HL-60 (cell line): ENCODE measurements around the gene TMEM204.

ENCODE experiments used
- CTCF ChIP-seq: IDR thresholded peaks from one replicate; pipeline ENCODE4 v1.5.1; 2011; ENCODE audit warnings: low read length, control low read depth, inconsistent platforms; ENCODE audit not compliant: insufficient read depth
- GABPA ChIP-seq: IDR thresholded peaks from 2 replicates; pipeline ENCODE4 v1.6.1; 2012; ENCODE audit warnings: low read depth
- POLR2AphosphoS5 ChIP-seq: IDR thresholded peaks from 2 replicates; pipeline ENCODE4 v1.6.1; 2012; ENCODE audit warnings: low read depth
- REST ChIP-seq: IDR thresholded peaks from 2 replicates; pipeline ENCODE4 v1.6.1; 2012; ENCODE audit warnings: low read depth; ENCODE audit not compliant: insufficient replicate concordance
- SPI1 ChIP-seq: IDR thresholded peaks from 2 replicates; pipeline ENCODE4 v1.6.1; 2012; ENCODE audit warnings: low read depth, mild to moderate bottlenecking, borderline replicate concordance

DNA sequence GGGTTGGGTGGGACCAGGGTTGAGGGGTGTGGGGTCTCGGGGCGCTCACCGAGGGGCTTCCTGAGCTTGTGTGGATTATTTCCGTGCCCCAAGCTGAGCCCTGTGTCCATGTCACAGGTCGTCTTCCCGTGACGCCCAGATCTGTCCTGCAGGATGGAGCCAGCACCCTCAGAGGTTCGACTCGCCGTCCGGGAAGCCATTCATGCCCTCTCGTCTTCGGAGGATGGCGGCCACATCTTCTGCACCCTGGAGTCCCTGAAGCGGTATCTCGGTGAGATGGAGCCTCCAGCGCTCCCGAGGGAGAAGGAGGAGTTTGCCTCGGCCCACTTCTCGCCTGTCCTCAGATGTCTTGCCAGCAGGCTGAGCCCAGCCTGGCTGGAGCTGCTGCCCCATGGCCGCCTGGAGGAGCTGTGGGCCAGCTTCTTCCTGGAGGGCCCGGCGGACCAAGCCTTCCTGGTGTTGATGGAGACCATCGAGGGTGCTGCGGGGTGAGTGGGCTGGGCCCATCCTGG, 39.3 kb upstream of the TMEM204 start:
- TF ChIP-seq CTCF (no peak), POLR2AphosphoS5 (no peak), GABPA (no peak), REST (no peak), SPI1 (no peak)
